Endothelial cell (in vitro differentiated cells): ENCODE results near the gene ZBTB34. TPM values are rescaled to one million over a fixed set of nuclear protein-coding genes. Genes with fewer than 3 reads are reported as not detected.

Source experiments
- DNase-seq: peaks from one replicate; pipeline ENCODE4 v3.0.0; 2021; ENCODE audit warnings: low spot score
- H3K27ac Mint-ChIP-seq: one replicate; pipeline ENCODE4 v1.8.0; 2021; ENCODE audit warnings: mixed read lengths, inconsistent platforms; ENCODE audit not compliant: unreplicated experiment
- H3K27me3 Mint-ChIP-seq: one replicate; pipeline ENCODE4 v1.8.0; 2021; ENCODE audit warnings: mild to moderate bottlenecking, moderate library complexity, mixed read lengths, inconsistent platforms; ENCODE audit not compliant: unreplicated experiment
- H3K36me3 Mint-ChIP-seq: one replicate; pipeline ENCODE4 v1.8.0; 2021; ENCODE audit warnings: mild to moderate bottlenecking, low read depth, mixed read lengths, inconsistent platforms; ENCODE audit not compliant: unreplicated experiment
- H3K4me1 Mint-ChIP-seq: one replicate; pipeline ENCODE4 v1.8.0; 2021; ENCODE audit warnings: mild to moderate bottlenecking, mixed read lengths, inconsistent platforms; ENCODE audit not compliant: unreplicated experiment
- H3K4me3 Mint-ChIP-seq: one replicate; pipeline ENCODE4 v1.8.0; 2021; ENCODE audit warnings: mild to moderate bottlenecking, mixed read lengths, inconsistent platforms; ENCODE audit not compliant: unreplicated experiment
- H3K9me3 Mint-ChIP-seq: one replicate; pipeline ENCODE4 v1.8.0; 2021; ENCODE audit warnings: mixed read lengths, inconsistent platforms; ENCODE audit not compliant: unreplicated experiment
- CTCF ChIP-seq: fragments of 200-600 bp; sonication (generic); IDR thresholded peaks from one replicate; pipeline ENCODE4 v1.5.0; 2021; ENCODE audit warnings: antibody characterized with exemption; ENCODE audit not compliant: unreplicated experiment
- total RNA-seq: library from RNA; stranded (reverse); fragmentation: NEBNext Ultra II Directional; extraction: Animal tissue kit (Norgen Biotek cat#: 25700); gene quantifications from one replicate; pipeline ENCODE4 v1.2.1, GENCODE V29; 2021; ENCODE audit not compliant: unreplicated experiment

ZBTB34 gene
- total RNA-seq, 1 donor from 2014 or later, result 22.9 TPM

- Mint-ChIP-seq H3K9me3 (no peaks in the 10 kb centered on the region), H3K36me3 (no peaks in the 10 kb centered on the region), H3K27me3 (no peaks in the 10 kb centered on the region), H3K27ac (no peak overlapping the region), H3K4me3 (no peak overlapping the region), H3K4me1 (no peaks in the 10 kb centered on the region)
- no peak for DNase-seq
- TF ChIP-seq CTCF, result no peak
Observed at GRCh38 chr9:126907058-126907457, 46.6 kb downstream of the ZBTB34 start.

GRCh38 chr9:126914458-126915280 is 54.2 kb downstream of the ZBTB34 start, which contains the start of gene RALGPS1:
RALGPS1 (plus strand) TSS chr9:126914782; CDS start chr9:126962290, 47,508 bp downstream.
- DNase-seq, result peak; percentile 94
- H3K27ac Mint-ChIP-seq, result no peak within 1 kb of the TSS

GRCh38 chr9:126915281-126915816 is 54.9 kb downstream of the ZBTB34 start:
- H3K4me3 Mint-ChIP-seq, result peak overlapping the region; percentile 90
- H3K9me3 Mint-ChIP-seq, result no peaks in the 10 kb centered on the region
- no peak for TF ChIP-seq CTCF
- H3K27ac Mint-ChIP-seq, result no peak overlapping the region
- H3K36me3 Mint-ChIP-seq, result no peaks in the 10 kb centered on the region
- DNase-seq, result no peak
- H3K27me3 Mint-ChIP-seq, result peaks cover 8% of the 10 kb centered on the region
- peaks cover 7% of the 10 kb centered on the region for H3K4me1 Mint-ChIP-seq

More at GRCh38 chr9:126914458-126915280, 54.2 kb downstream of the ZBTB34 start, which contains the start of gene RALGPS1:
- H3K4me1 Mint-ChIP-seq, result peaks cover 7% of the 10 kb centered on the region
- no peaks in the 10 kb centered on the region for H3K36me3 Mint-ChIP-seq
- H3K27me3 Mint-ChIP-seq, result peaks cover 8% of the 10 kb centered on the region
- no peaks in the 10 kb centered on the region for H3K9me3 Mint-ChIP-seq
- peak within 1 kb of the TSS; percentile 90 for H3K4me3 Mint-ChIP-seq
- TF ChIP-seq CTCF, result no peak

GRCh38 chr9:126915846-126916543 is 55.6 kb downstream of the ZBTB34 start:
- peak overlapping the region; percentile 90 for H3K4me3 Mint-ChIP-seq
- DNase-seq, result no peak
- H3K4me1 Mint-ChIP-seq, result peaks cover 7% of the 10 kb centered on the region
- peaks cover 8% of the 10 kb centered on the region for H3K27me3 Mint-ChIP-seq
- no peaks in the 10 kb centered on the region for H3K36me3 Mint-ChIP-seq
- TF ChIP-seq CTCF, result no peak
- no peak overlapping the region for H3K27ac Mint-ChIP-seq
- no peaks in the 10 kb centered on the region for H3K9me3 Mint-ChIP-seq
